Activated CD4-positive, CD25-positive, alpha-beta regulatory T cell treated with anti-CD3 and anti-CD28 coated beads, Interleukin-2, amount 50 U/mL, for 72 hours (primary cell): ENCODE results near the gene LRRC28.
A peak's percentile ranks its signal among the peaks of the same experiment; 100 is the strongest.
"Not testable (repeated sequence)": the region's sequence is repeated elsewhere in the genome, so short reads cannot be mapped to it uniquely, and the experiment has no call there.

Experiments
- DNase-seq: peaks from one replicate; pipeline ENCODE4 v3.0.0; 2021

The LRRC28 gene

GRCh38 chr15:99250857-99251841, at the start of gene LRRC28:
Gene LRRC28 (plus strand): TSS chr15:99251481. CDS start chr15:99255958, 4,477 bp downstream.
- DNase-seq: peak; percentile 95

GRCh38 chr15:99202176-99202552, 49.1 kb upstream of the LRRC28 start:
- DNase-seq: no peak

GRCh38 chr15:99207672-99208071, 43.6 kb upstream of the LRRC28 start:
- DNase-seq: no peak

GRCh38 chr15:99209326-99209725, 42.0 kb upstream of the LRRC28 start:
- no peak for DNase-seq

GRCh38 chr15:99210334-99210733, 40.9 kb upstream of the LRRC28 start:
- DNase-seq: no peak

GRCh38 chr15:99211926-99212325, 39.4 kb upstream of the LRRC28 start:
- DNase-seq: no peak

GRCh38 chr15:99212406-99212805, 38.9 kb upstream of the LRRC28 start:
- no peak for DNase-seq

GRCh38 chr15:99213187-99213811, 38.0 kb upstream of the LRRC28 start:
- peak; percentile 39 for DNase-seq

GRCh38 chr15:99224372-99225214, 26.7 kb upstream of the LRRC28 start:
- DNase-seq: no peak

GRCh38 chr15:99226802-99227201, 24.5 kb upstream of the LRRC28 start:
- DNase-seq: no peak

GRCh38 chr15:99228120-99228770, 23.0 kb upstream of the LRRC28 start:
- DNase-seq: no peak

GRCh38 chr15:99230867-99231266, 20.4 kb upstream of the LRRC28 start:
- DNase-seq: no peak

- no peak for DNase-seq
Measured at GRCh38 chr15:99232740-99233139, 18.5 kb upstream of the LRRC28 start.

- DNase-seq: not testable (repeated sequence)
Measured at GRCh38 chr15:99234160-99234559, 17.1 kb upstream of the LRRC28 start.

- DNase-seq: no peak
Measured at GRCh38 chr15:99238849-99239248, 12.4 kb upstream of the LRRC28 start.

GRCh38 chr15:99239545-99240198, 11.6 kb upstream of the LRRC28 start:
- no peak for DNase-seq

GRCh38 chr15:99241752-99242151, 9.5 kb upstream of the LRRC28 start:
- no peak for DNase-seq

GRCh38 chr15:99244306-99244705, 7.0 kb upstream of the LRRC28 start:
- no peak for DNase-seq

- no peak for DNase-seq
Measured at GRCh38 chr15:99247062-99247461, 4.2 kb upstream of the LRRC28 start.

GRCh38 chr15:99248000-99248715, 3.1 kb upstream of the LRRC28 start:
- DNase-seq: no peak

- no peak for DNase-seq
Measured at GRCh38 chr15:99249270-99249841, 1.9 kb upstream of the LRRC28 start, which contains the start of gene TTC23. Gene TTC23 (minus strand): TSS chr15:99249581. CDS start chr15:99228712, 20,869 bp downstream.
